ENCODE measurements around the gene SIN3B.
"Not testable (repeated sequence)": the region's sequence is repeated elsewhere in the genome, so short reads cannot be mapped to it uniquely, and the experiment has no call there.

Gene SIN3B

GRCh38 chr19:16862826-16863415, 33.7 kb downstream of the SIN3B start:
- no peak for DNase-seq (ENCODE audit: low read depth in 3 of 3, low spot score in 1 of 3)

GRCh38 chr19:16867211-16867610, 38.0 kb downstream of the SIN3B start:
- DNase-seq (ENCODE audit: low read depth in 3 of 3, low spot score in 1 of 3), result no peak

GRCh38 chr19:16868423-16869130, 39.4 kb downstream of the SIN3B start:
- no peak for DNase-seq (ENCODE audit: low read depth in 3 of 3, low spot score in 1 of 3)

GRCh38 chr19:16869331-16869972, 40.3 kb downstream of the SIN3B start:
- no peak for DNase-seq (ENCODE audit: low read depth in 3 of 3, low spot score in 1 of 3)

- no peak for DNase-seq (ENCODE audit: low read depth in 3 of 3, low spot score in 1 of 3)
Measured at GRCh38 chr19:16871871-16872270, 42.7 kb downstream of the SIN3B start.

GRCh38 chr19:16872728-16873127, 43.5 kb downstream of the SIN3B start:
- no peak for DNase-seq (ENCODE audit: low read depth in 3 of 3, low spot score in 1 of 3)

- no peak for DNase-seq (ENCODE audit: low read depth in 3 of 3, low spot score in 1 of 3)
Measured at GRCh38 chr19:16873594-16873993, 44.4 kb downstream of the SIN3B start.

- no peak for DNase-seq (ENCODE audit: low read depth in 3 of 3, low spot score in 1 of 3)
Measured at GRCh38 chr19:16874250-16874977, 45.2 kb downstream of the SIN3B start.

- not testable (repeated sequence) for DNase-seq (ENCODE audit: low read depth in 3 of 3, low spot score in 1 of 3)
Measured at GRCh38 chr19:16874978-16875299, 45.7 kb downstream of the SIN3B start.

GRCh38 chr19:16875584-16876555, 46.7 kb downstream of the SIN3B start:
- DNase-seq (ENCODE audit: low read depth in 3 of 3, low spot score in 1 of 3), result no peak

- DNase-seq (ENCODE audit: low read depth in 3 of 3, low spot score in 1 of 3), result no peak
Measured at GRCh38 chr19:16876904-16877361, 47.7 kb downstream of the SIN3B start.

- no peak for DNase-seq (ENCODE audit: low read depth in 3 of 3, low spot score in 1 of 3)
Measured at GRCh38 chr19:16877581-16877980, 48.4 kb downstream of the SIN3B start.

- DNase-seq (ENCODE audit: low read depth in 3 of 3, low spot score in 1 of 3), result no peak
Measured at GRCh38 chr19:16878181-16878965, 49.2 kb downstream of the SIN3B start.

- DNase-seq (ENCODE audit: low read depth in 3 of 3, low spot score in 1 of 3), result no peak
Measured at GRCh38 chr19:16880884-16881554, 51.8 kb downstream of the SIN3B start.

- DNase-seq (ENCODE audit: low read depth in 3 of 3, low spot score in 1 of 3), result no peak
Measured at GRCh38 chr19:16882146-16882545, 52.9 kb downstream of the SIN3B start.

- no peak for DNase-seq (ENCODE audit: low read depth in 3 of 3, low spot score in 1 of 3)
Measured at GRCh38 chr19:16883522-16883921, 54.3 kb downstream of the SIN3B start.

- DNase-seq (ENCODE audit: low read depth in 3 of 3, low spot score in 1 of 3), result no peak
Measured at GRCh38 chr19:16885166-16885565, 56.0 kb downstream of the SIN3B start.

GRCh38 chr19:16886305-16886880, 57.2 kb downstream of the SIN3B start:
- no peak for DNase-seq (ENCODE audit: low read depth in 3 of 3, low spot score in 1 of 3)
